ENCODE data around the gene CALCB.

The CALCB gene

DNA sequence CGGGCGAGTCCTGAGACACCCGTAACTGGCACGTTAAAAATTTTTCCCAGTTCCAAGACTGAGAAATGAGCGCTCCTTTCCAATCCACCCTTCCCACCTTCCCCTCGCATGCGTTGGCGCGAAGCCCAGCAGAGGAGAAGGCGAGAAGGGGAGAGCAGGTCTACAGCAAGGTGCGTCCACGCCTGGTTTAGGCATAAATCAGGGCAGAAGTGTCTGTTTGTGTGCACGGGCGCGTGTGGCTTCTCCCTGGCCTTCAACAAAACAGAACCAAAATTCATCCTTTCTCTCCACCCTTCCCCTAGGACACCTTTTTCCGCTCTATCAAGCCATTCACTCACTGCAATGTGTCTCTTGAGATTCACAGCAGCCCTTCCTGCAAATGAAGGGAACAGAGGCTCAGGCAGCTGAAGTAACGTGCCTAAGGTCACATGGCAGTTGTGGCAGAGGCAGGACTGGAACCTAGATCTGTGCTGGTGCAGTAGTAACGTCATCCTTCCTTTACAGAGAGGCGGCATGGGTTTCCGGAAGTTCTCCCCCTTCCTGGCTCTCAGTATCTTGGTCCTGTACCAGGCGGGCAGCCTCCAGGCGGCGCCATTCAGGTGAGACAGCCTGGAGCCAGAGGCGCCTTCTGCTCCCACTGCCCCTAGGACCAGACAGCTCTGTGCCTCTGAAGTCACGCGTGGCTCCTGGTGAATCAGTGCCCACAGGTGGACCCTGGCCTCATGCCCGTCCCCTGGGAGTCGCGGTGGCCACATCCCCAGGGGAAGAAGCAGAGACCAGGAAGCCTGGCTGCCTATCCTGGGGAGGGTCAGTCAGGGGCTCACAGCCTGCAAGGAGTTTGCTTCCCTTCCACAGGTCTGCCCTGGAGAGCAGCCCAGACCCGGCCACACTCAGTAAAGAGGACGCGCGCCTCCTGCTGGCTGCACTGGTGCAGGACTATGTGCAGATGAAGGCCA is 1.1 kb downstream of the CALCB start:
- peak; percentile 62 to 83 for DNase-seq (ENCODE audit: low read depth in 1 of 2, low spot score in 1 of 2)

DNA sequence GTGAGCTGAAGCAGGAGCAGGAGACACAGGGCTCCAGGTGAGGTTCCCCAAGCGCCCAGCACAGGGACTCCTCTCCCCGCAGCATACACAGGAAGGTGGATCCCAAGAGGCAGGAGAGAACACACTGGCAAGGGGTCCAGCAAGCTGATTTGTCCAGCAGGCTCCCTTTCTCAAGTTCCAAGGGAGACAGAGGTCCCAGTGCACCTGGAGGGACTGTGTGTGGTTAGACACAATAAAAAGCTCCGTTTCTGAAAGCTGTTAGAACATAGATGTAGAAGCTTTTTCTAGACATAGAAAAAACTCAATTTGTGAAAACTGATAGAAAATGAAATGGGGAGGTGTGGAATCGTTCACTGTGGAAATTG is 1.8 kb downstream of the CALCB start:
- no peak for DNase-seq (ENCODE audit: low read depth in 1 of 2, low spot score in 1 of 2)

DNA sequence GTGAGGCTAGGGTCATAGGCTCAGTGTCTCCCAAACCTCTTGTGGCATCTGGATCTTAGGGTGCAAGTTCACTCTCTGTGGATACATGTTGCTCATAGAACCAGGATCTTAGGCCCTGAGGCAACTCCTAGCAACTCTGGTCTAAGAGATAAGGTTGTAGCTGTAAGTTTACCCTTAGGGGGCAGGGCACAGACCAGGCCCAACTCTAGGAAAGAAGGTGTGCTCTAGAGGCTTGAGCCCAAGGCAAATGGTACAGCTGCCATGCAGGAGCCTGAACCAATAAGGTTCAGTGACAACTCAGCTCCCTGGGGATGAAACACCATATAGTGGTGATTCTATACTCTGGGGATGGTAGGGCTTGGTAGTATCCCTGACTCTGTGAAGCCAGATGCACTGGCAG is 17.8 kb downstream of the CALCB start:
- DNase-seq (ENCODE audit: low read depth in 1 of 2, low spot score in 1 of 2) = no peak

DNA sequence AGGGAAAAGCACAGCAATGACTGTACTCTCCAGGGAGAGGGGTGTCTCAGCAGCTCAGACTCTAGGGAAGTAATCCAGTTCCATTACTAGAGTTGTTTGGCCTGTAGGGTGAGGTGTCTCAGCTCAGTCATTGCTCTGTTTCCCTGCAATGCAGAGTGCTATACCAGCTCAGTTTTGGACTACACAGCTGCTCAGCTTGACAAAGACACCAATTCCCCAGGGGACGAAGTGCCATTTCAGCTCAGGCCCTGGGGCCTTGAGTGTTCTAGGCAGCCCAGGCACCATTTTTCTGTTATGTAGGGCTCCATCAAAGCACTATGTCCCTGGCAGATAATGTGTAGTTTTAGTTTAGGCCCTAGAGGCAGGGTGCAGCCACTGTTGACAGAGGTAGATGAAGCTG is 18.2 kb downstream of the CALCB start:
- DNase-seq (ENCODE audit: low read depth in 1 of 2, low spot score in 1 of 2) = no peak

DNA sequence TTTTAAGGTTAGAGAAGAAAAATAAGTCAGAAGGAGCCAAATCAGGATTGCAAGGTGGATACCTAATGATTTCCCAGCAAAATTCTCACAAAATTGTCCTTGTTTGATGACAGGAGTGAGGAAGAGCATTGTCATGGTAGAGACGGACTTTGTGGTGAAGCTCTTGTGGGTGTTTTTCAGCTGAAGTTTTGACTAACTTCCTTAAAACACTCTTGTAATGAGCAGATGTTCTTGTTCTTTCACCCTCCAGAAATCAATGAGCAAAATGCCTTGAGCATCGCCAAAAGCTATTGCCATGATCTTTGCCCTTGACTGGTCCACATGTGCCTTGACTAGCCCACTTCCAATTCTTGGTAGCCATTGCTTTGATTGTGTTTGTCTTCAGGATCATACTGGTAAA is 20.0 kb downstream of the CALCB start:
- no peak for DNase-seq (ENCODE audit: low read depth in 1 of 2, low spot score in 1 of 2)

DNA sequence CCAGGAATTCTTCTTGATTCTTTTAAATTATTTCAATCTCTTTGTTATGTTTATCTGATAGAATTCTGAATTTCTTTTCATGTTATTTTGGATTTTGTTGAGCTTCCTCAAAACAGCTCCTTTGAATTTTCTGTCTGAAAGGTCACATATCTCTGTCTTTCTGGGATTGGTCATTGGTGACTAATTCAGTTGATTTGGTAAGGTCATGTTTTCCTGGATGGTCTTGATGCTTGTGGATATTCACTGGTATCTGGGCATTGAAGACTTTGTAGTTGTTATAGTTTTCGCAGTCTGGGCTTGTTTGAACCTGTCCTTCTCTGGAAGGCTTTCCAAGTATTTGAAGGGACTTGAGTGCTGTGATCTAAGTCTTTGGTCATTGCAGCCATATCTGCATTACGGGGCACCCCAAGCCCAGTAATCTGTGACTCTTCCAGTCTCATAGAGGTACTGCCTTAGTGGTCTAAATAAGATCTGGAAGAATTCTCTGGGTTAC is 22.4 kb downstream of the CALCB start:
- DNase-seq (ENCODE audit: low read depth in 1 of 2, low spot score in 1 of 2) = no peak

DNA sequence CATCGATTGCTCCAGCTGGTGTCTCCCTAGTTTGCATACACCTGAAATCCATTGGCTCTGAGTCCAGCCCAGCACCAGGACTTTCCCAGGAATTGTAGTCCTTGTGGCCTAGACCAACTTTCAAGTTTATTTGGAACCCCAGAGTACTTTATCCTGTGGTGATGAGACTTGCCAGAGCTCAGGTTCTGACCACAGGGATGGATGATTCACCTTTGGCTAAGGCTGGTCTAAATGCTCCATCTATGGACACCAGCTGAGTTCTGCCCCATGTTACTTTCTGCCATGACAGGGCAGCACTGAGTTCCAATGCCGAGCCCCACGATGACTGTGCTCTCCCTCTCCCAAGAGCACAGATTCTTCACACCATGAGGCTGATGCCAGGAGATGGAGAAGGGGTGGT is 24.0 kb downstream of the CALCB start:
- DNase-seq (ENCODE audit: low read depth in 1 of 2, low spot score in 1 of 2) = no peak

DNA sequence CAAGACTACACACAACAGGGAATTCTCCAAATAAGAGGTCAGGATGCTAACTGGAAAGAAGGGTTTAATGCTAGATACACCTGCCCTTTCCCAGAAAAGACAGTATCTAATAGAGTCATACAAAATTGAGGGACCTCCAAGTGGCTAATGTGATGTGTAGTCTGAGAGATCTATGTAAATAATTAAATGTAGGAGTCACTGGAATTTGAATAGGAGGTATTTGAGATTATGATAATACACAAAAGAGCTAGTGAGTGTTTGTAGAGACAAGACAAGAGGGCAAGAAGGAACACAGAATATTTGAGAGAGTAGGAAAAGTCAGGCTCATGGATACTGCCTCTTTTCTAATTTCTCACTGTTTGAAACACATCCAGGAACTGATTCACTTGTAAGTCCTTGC is 25.9 kb downstream of the CALCB start:
- DNase-seq (ENCODE audit: low read depth in 1 of 2, low spot score in 1 of 2) = no peak

DNA sequence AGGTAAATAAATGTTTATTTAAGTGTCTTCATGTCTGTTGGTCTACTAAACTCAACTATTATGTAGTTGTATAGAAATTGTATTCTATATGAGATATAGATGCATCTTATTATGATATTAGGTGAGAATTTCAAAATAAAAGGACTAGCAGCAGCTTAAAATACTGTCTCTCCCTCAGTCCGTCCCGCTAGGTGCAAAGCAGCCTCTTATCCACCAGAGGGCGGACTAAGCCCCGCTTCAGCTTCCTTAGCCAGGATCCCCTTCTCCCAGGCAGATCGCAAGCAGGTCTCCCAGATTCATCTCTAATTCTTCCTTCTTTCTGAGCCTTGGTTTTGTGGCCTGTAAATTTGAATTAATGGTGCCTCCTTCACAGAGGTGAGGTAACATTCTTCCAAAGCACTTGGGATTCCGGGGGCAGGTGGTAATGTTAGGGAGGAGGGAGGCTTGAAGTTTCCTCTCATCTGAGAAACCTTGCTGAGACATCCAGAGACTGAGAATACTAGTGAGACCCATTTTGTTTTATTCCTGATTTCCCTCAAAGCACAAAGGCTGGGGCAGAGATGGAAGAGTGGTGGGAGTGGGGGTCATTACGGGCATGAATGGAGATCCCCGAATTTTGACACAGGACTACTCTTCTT is 27.8 kb downstream of the CALCB start:
- DNase-seq (ENCODE audit: low read depth in 1 of 2, low spot score in 1 of 2) = peak in 1 of 2 donors; percentile 8

DNA sequence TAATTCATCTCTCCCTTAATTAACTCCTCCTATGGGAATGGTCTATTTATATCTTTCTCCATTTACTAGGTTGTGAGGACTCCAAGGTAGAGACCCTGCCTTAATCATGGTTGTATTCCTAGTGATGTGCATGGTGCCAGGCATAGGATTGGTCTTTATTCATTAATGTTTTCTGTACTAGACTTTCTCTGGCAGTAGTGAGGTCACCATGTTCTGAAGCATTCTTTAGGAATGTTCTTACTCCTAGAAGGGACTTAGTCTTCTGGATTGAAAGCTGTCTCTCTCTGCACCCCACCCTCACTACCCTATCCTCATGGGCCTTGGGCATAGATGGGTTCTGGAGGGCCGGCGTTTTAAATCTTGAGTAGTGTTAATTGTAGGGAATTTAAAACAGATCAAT is 30.8 kb downstream of the CALCB start:
- no peak for DNase-seq (ENCODE audit: low read depth in 1 of 2, low spot score in 1 of 2)

DNA sequence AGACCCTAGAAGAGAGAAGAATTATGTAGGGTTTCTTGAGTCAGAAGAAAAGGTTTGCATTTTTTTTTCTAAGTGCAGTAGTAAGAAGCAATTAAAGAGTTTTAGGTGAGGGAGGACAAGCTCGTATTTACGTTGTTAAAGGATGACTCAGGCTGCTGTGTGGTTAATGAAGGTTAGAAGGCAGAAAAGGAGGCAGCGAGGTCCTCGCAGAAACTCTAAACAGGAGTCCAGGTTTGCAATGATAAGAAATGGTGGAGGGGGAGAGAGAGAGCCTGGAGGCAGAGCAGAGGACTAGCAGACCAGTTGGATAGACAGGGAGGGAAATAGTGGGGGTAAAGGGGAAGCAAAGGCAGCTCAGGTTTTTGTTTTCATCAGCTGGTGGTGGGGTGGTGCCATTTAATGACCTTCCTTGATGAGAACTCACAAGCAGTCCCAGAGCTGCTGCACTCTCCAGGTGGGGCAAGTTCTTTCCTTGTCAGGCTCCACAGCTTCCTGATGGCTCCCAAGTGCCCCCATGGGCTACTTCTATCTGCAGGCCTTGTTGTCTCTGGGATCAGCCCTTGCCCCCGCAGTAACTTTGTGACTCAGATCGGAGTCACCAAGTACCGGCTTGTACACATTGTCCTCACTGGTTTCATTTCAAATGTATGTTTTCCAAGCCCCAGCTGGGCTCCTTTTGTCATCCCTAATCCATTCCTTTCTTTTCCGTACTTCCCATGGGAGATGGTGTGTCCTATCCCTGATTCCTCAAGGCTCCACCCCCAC is 33.0 kb downstream of the CALCB start:
- no peak for DNase-seq (ENCODE audit: low read depth in 1 of 2, low spot score in 1 of 2)

DNA sequence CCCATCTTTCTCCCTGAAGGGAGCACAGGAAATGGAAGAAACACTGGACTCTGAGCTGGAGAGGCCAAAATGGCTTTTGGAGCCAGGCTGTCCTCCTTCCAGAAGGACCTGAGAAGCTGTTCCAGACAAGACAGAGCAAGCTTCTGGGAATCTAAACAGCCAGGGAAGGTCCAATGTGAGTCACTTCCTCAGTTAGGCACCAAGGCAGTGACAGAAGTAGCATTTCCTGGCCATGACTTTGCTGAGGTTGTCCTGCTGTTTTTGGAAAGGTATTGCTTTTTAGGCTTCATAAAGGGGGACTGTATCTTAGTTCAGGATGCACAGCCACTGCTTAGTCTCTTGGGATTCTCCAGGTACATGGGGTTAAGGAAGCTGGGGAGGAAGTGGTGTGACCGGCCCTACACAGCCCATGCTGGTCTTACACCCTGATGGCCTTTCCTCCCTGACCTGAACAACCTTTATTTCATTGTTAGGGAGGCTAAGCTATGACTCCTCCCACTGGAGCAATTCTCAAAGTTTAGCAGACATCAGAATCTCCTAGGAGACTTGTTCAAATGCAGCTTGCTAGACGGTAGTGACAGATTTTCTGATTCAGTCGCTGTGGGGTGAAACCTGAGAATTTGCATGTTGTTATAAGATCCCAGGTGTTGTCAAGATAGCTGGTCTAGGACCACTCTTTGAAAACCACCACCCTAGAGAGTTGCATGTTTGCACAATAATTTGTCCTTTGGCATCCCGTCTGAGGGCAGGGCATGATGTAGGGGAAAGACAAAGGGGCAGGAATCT is 34.5 kb downstream of the CALCB start:
- DNase-seq (ENCODE audit: low read depth in 1 of 2, low spot score in 1 of 2) = no peak

DNA sequence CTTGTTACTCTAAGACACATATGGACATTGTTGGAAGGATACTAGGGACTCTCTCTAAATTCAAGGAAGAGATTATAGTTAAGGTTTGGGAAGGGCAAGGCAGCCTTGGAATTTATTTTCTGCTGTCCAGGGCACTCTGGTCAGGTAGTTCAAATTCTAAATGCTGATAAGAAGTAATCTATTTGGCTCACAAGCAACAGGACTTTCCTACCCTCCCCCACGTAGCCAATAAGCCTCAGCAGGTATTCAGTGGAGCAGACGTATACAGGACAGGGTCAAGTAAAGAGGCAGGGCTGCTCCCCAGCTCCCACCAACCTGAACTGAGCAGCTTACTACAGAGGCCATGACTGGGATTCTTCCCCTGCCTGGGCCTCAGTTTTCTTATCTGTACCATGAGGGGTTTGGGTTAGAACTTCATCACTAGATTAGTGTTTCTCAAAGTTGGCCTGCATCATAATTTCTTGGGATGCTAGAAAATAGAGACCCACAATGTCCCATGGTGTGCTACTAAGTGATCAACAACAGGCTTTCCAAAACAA is 35.3 kb downstream of the CALCB start:
- no peak for DNase-seq (ENCODE audit: low read depth in 1 of 2, low spot score in 1 of 2)

DNA sequence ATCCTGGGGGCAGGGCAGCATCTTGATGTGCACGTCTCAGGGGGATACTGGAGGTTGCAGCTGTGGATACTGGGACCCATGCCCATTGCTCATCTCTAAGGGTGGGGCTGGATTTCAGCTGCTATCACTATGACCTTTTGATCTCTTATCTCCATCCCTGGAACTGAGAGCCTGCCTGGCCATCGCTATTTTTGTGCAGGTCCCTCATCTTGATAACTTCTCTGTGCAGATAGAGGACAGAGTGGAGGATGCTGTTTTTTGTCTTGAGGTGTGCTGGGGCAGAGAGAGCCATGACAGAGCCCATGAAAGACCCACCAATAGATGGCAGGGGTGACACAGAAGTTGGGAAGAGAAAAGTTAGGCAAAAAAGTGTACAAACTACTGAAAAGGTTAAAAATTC is 36.2 kb downstream of the CALCB start:
- DNase-seq (ENCODE audit: low read depth in 1 of 2, low spot score in 1 of 2) = no peak

DNA sequence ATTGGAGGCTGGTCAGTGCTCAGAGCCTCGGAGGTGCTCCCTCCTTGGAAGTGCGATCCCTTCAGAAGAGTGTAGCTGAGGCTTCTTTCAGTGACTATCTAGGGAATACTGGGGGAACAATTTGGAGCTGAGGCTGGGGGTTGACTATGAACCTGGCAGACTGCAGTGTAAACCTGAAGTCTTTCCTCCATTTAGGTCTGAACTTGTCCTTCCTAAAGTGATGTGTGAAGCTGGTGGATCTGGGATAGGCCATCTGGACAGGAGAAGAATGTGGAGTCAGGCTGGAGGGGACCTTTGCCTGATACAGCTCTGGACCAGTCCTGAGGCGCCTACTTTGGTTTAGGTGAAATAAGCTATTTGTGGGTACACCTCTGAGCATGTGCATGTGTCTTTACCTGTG is 37.8 kb downstream of the CALCB start:
- DNase-seq (ENCODE audit: low read depth in 1 of 2, low spot score in 1 of 2) = no peak

DNA sequence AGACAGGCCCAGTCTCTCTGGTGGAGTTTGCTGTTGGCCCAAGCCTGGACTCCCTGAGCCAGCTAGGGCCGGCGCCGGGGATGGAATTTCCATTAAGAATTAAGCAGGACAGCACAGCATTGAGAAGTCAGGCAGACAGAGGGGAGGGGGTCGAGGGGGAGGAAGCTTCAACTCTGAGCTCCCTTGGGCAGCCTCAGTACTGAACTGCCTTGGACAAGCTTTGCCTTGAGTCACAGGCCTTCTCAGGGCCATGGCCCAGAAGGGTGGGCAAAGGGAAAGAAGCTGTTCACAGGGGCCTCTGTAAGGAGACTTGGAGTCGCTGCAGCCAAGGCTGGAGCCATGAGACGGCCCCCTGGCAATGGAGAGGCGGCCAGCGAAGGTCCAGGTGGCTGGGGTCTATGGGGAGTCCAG is 38.7 kb downstream of the CALCB start:
- DNase-seq (ENCODE audit: low read depth in 1 of 2, low spot score in 1 of 2) = no peak

DNA sequence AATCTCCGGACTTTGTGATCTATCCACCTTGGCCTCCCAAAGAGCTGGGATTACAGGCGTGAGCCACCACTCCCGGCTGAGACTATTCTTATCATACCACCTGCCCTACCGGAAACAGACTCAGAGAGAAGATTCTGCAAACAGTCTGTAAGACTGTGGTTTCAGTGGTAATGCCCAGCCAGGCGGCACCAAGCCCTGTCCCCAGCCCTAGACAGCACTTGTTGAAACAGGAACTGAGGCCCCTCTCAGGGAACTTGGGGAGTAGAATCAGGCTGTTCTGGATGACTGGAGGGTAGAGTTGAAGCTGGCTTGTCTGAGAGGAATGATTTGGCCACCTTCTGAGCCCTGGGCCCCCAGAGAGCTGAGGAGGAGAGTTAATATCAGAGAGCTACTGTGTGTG is 40.0 kb downstream of the CALCB start:
- DNase-seq (ENCODE audit: low read depth in 1 of 2, low spot score in 1 of 2) = no peak

DNA sequence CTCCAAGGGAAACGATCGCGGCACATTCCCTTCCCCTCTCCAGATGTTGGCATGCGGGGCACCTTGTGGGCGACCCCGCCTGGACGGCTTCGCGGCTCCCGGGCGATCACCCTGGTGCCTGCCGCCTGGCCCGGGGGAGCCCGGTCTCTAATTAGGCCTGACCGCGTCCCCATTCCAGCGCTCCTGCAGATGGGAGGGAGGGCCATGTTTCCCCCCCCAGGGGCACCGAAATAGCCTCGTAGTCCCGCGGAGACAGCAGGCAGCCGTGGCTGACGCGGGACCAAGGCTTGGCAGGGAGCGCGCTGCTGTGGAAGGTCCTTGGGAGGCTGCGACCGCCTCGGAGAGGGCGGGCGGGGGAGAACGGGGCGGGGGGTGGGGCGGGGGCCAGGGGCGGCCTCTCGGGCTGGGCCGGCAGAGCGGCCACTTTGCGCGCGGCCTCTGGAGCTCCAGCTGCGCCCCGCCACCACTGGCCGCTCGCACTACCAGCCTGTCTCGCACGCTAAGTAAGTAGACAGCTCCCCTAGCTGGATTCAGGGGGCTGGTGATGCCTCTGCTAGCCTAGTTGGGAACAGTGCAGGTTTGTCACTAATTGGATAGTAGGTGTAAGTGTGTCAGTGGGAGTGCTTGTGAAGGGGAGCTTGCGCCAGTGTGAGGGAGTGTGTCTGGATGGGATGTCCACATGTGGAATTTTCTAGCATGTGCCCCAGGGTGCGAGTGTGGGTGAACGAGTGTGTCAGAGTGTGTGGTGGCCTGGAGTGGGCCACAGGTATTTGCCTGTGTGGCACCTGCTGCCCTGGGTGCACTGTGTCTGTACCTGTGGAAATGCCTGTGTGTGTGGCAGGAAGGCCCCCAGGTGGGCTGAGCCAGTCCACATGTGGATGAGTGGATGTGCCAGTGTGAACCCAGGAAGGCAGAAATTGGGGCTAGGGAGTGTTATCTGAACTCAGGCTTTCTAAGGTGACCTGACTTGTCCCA is 41.4 kb downstream of the CALCB start, which contains the start of gene INSC:
Gene INSC, plus strand, starts transcription at position 423 of the 975 bp plus-strand sequence. CDS start 34,252 bp downstream, outside the sequence.
- DNase-seq (ENCODE audit: low read depth in 1 of 2, low spot score in 1 of 2) = no peak

DNA sequence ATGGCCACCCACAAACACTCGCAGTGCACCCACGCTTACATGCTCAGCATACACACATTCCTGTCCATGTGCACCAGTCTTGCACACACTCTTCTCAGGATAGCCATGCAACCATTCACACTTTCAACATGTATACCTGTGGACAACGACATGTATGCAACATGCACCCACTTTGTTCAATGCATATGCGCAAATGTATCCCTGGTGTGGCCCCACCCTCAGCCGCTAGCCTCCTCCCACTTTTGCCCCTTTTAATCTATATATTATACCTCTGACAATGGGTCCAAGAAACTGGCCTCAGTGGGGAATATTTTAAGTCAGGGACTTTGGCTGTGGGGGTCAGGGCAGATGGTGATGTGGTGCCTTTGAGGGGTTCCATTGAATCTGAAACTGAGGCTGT is 42.3 kb downstream of the CALCB start:
- no peak for DNase-seq (ENCODE audit: low read depth in 1 of 2, low spot score in 1 of 2)
